ENCODE results near the gene TEX2.
"Not testable (repeated sequence)": the region's sequence is repeated elsewhere in the genome, so short reads cannot be mapped to it uniquely, and the experiment has no call there.

TEX2 gene

DNA sequence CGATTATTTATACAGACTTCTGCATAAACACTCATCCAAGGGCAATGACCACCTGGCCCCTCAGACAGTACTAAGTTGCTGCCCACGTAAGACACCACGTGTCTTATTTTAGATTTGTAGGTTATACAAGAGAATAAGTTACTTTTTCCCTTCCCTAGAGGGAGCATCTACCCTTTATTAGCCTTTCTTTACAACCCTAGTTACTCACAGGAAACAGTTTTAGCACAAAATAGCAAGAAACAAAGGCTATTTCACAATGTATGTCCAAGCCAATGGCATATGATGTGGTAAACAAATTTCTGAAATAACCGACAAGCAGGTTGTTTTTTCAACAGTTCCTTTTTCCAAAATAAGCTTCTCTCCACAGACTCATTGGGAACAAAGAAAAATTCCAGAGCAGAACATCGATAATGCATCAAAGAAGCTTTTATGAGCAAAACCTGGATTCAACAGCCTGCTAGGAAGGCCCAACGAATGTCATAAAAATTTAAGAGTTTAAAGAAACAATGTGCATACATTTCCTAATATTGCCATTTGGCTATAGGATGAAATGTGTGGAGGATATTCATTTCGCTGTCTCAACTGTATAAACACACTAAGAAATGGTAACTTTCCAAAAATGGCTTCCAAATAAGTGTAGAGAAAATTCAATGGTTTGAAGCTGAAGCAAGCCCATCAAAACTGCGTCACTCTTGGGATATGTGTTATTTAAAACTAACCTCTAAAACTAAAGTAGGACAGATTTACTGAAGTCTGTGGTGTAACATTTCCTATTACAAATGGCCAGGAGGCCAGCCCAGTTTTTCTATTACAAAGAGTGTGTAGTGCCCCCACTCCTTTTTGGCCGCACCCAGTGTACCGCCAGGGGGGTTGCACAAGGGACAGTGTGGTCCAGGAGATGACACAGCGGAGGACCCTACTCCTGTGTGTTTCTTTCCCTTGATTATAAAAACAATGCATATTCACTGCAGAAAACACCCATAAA lies 82.7 kb downstream of the TEX2 start:
- no peak for DNase-seq

GRCh38 chr17:64179024-64179423 lies 84.0 kb downstream of the TEX2 start:
- not testable (repeated sequence) for DNase-seq

DNA sequence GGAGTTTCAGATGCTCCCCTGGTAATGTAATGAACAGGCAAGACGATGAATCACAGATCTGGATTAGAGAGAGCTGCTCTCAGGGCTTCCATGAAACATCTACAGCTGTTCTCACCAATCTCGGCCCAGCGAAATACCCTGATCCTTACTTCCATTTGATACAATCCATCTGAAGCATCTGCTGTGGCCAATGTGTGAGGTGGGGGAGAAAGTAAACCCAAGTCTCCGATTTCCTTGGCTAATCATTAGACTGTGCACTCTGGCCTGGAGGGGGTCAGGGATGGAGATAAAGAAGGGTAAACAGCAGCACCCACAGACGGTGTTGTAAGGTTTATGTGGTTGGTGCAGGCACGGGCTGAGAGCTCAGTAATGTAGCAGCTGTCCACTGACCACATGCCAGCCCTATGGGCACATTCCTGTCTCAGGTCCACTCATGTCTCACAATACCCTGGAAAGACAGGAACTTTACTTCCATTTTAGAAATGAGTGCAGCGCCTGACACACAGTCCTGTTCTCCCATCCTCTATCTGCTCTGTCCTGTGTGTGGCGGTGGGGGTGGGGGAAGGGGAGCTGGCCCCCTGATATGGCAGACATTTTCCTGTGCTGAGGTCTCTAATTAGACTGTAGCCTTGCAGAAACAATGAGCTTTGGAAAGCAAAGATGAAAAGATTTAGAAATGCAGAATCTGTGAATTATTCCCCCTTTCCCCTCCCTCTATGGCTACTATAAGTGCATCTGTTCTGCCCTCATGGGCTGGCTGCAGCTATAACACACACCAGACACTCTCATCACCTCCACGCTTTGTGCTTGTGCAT lies 84.8 kb downstream of the TEX2 start:
- no peak for DNase-seq

- no peak for DNase-seq
Measured at GRCh38 chr17:64177311-64178010, 85.6 kb downstream of the TEX2 start.

GRCh38 chr17:64176556-64176955 lies 86.5 kb downstream of the TEX2 start:
- no peak for DNase-seq

GRCh38 chr17:64174686-64175456 lies 88.2 kb downstream of the TEX2 start:
- no peak for DNase-seq

- DNase-seq, result no peak
Measured at GRCh38 chr17:64173646-64174045, 89.4 kb downstream of the TEX2 start.

DNA sequence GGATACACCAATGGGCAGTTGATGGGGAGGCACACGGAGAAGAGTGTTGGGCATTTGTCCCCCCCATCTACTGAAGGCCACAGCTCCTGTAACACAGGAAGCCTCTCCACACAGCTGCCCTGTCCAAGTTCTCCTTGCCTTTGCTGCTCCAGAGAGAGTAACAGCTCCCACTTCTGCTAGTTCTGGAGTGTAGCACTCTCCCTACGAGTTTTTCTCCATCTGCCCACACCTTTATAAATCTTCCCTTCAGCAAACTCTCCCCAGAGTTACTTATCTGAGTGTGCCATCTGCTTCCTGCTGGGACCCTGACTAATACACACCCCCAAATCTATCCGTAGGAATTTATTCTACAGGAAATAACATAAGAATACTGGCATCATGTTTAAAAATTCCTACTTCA lies 90.5 kb downstream of the TEX2 start:
- no peak for DNase-seq

DNA sequence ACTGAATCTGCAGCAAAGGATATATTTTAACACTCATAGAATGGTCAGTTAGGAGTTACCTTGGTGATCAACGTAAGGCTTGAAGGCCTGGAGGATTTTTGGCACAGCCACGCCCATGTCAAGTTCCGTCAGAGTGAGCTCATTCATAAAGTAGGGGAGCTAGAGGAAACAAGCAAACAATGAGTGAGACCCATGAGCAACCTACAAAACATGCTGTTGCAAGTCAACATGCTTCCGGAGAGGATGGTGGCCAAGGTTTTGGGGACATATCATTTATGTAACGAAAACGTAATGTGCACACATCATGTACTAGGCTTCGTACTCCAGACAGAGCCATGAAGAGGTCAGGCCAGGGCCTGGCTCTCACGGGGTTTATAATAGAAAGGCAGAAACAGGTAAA lies 92.0 kb downstream of the TEX2 start:
- no peak for DNase-seq

GRCh38 chr17:64170286-64170685 lies 92.8 kb downstream of the TEX2 start:
- no peak for DNase-seq

DNA sequence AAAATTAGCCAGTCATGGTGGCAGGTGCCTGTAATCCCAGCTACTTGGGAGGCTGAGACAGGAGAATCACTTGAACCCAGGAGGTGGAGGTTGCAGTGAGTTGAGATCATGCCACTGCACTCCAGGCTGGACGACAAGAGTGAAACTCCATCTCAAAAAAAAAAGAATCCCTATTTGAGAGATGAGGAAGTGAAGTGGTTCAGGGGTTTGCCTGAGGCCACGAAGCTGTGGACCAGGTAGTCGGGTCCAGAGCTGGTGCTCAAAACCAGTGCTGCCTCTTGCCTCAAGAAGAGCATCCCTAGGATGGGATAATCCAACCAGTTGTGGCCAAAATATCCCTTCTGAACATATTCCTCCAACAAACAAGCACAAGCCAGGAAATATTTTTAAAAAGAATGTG lies 95.4 kb downstream of the TEX2 start:
- not testable (repeated sequence) for DNase-seq

- DNase-seq, result no peak
Measured at GRCh38 chr17:64166876-64167275, 96.2 kb downstream of the TEX2 start.

GRCh38 chr17:64165347-64165746 lies 97.7 kb downstream of the TEX2 start:
- DNase-seq, result no peak

DNA sequence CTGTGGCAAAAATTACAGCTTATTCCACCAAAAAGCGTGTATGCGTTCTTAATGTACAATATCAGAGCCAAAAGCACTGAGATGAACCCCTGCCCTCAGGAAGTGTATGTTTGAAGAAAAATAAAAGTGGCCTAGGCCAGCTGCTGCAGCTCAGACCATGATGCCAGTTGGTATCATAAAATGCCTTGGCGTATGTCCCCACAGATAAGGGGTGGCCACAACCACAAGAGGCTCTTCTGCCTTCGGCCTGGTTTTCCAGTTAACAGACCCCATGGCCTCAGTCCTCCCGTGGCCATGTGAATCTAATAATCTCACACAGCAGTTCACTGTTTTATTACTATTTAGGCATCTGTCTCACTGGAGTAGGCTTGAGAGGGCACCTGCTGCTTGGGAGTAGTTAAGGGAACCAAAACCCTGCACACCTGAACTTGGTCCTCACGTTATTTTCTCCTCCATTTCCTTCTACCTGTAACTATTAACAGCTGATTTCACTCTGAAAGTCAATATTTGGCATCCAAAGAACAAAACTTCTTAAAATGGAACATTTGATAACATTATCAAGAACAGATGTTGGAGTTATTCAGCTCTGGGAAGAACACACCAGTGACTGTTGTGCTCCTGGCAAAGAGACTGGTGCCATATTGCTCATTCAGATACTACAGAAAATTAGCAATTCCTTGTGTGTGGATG lies 98.3 kb downstream of the TEX2 start:
- DNase-seq, result no peak

GRCh38 chr17:64163468-64163867 lies 99.6 kb downstream of the TEX2 start:
- DNase-seq, result no peak

DNA sequence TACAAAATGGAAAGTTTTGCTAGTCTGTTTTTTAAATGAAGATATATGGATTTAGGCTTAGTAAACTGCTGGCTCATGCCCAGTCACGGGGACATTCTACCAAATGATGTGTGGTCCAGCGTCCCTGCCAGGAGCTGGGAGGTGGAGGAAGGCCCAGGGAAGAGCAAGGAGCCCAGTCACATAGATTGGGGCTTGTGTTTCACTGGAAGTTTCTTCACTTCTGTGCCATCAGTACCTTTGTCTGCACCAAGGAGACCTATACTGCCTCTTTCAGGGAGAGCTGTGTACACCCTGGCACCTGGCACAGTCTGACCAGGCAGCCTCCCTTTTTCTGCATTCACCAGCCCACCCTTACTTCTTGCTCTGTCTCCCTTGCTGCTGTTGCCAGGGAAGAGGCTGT lies 100.5 kb downstream of the TEX2 start:
- no peak for DNase-seq

DNA sequence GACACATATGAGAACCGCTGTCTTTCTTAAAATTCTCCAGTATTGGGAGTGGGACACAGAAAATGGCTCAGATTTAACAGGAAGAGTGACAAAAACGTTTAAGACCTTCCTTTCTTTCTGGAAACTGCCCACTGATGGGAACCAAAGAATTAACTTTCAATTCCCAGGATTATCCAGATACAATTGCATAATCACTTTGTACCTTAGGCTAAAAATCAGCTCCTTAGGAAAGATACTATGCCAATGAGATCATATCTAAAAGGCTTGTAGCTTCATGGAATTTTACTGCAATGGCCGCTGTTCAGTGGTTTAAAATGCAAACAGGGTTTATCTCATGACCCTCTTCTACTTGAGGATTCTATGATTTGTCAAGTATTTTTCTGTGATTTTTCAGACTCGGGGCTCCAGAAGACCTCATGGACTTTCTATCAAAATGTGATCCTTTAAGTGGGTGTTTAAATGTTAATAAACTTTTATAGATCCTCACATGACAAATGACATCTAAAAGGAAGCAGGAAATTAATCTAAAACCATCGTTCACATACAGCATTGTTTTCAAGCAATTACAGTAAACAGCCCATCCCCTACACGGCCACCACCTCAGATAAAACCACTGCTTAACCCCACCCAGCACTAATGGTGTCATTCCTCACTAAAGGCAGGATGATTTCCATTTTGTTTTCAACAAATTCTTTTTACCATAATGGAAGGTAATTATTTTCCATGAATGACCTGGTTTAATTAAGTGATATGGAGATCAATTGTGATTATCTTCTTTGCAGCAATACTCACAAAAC lies 101.5 kb downstream of the TEX2 start:
- DNase-seq, result no peak

- DNase-seq, result no peak
Measured at GRCh38 chr17:64160378-64160777, 102.7 kb downstream of the TEX2 start.

DNA sequence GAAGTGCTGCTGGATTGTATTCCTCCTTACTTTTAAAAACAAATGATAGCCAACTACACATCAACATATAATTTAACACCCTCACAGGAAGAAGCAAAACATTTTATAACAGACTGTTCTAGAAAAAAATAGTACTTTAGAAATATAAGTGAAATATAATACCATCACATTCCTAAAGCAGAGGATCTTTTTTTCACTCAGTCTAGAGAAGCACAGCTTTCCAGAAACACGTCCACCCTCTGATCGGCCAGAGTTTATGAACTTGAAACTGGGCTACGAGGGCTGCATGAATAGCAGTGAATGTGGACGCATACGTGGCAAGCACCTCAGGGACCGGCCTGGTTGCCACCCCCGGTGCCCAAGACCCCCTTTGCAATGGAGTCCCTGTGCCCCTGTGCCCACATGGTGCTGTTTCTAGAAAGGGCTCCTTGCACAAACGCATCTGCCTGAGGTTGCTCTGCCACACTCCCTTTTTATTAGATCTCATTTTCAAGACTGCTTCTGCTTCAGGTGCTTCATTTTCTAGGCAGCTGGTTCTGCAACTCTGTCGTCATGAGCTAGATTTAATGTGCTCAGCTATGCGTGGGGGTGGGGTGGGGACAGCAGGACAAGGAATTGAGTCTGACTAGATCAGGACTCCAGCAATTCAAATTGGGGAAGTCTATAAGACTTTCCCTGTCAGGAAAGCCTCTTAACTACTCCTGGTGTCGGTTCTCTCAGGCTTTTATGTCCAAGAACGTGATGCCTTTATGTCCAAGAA lies 104.0 kb downstream of the TEX2 start:
- peak; percentile 75 for DNase-seq

DNA sequence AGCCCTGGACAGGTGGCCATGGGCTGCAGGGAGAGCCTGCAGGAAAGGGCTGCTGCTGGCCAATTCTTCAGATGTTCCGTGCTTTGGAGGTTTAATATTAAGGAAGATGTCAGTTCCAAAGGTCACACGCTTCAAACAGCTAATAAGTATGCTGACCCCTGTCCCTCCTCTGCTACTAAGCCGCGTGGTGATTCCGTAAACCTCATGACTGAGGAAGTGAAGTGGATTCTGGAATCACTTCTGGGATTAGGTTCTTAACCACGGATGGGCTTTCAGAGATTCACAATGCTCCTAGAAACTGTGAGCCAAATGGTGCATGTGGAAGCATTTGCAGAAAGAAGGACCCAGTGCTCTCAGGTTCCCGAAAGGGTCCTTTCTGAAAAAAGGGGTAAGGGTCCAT lies 104.7 kb downstream of the TEX2 start:
- no peak for DNase-seq

Measured in eye (tissue), 1 donor.